ENCODE data around the gene SPC25.
"Not testable (repeated sequence)": the region's sequence is repeated elsewhere in the genome, so short reads cannot be mapped to it uniquely, and the experiment has no call there.

SPC25 gene

DNA sequence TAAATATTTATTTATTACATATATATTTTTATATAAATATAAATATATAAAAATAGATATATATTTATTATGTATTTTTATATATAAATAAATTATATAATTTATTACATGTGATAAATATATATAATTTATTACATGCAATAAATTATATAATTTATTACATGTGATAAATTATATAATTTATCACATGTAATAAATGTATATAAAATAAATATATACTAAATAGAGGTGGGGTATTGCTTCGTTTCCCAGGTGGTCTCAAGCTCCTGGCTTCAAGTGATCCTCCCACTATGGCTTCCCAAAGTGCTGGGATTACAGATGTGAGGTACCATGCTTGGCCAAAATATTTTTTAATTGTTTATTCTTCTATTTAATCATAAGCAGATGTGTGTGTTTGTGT is 7.2 kb upstream of the SPC25 start:
- H3K36me3 ChIP-seq (ENCODE audit: insufficient read depth, low read length): no peaks in the 10 kb centered on the region
- no peak overlapping the region for H3K4me3 ChIP-seq (ENCODE audit: low read depth in 1 of 2, low read length in 2 of 2)
- H3K4me1 ChIP-seq (ENCODE audit: insufficient read depth, low read length): no peaks in the 10 kb centered on the region
- no peak overlapping the region for H3K27ac ChIP-seq (ENCODE audit: low read depth, low read length)
- H3K9ac ChIP-seq (ENCODE audit: low read length): no peak overlapping the region
- no peaks in the 10 kb centered on the region for H3K27me3 ChIP-seq (ENCODE audit: control insufficient read depth in 1 of 2, insufficient read depth in 2 of 2, low read length in 2 of 2)
- no peaks in the 10 kb centered on the region for H3K9me3 ChIP-seq (ENCODE audit: low read length)

DNA sequence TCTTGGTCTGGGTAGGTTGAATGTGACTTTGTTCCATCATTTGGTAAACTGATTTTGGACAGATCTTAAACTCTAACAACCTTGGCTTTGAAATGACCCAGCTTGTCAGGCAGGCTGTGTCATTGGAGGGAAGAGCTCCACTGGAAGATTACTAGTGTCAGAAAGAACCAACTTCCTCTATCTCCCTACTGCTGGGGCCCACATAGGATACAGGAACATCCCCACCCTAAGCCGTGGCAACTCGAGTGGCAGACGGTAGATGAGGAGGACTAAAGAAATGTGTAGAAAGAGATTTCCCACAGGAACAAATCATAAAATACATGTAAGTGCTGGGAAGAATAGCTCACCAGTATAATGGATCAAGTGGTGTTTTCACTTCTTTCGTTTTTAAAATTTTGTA is 6.6 kb upstream of the SPC25 start:
- Histone ChIP-seq H3K9me3 (ENCODE audit: low read length) (no peaks in the 10 kb centered on the region), H3K9ac (ENCODE audit: low read length) (no peak overlapping the region)

DNA sequence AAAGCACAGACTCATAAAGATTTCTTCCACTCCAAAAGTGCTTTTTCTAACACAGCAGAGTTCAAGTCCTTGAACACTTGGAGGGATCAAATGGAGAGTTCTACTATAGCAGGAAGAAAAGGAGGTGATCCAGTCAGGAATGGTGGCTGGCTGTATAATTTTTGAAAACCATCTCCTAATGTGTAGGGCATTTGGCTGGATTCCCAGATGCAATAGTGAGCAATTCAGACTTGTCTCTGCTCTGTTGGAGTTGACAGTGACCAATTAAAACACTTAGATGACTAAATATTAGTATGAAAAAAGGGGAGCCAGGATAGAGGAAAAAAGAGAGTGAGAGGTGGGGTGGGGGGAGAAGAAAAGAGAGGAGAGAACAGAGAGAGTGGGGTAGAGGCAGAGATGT is 5.5 kb upstream of the SPC25 start:
- Histone ChIP-seq H3K27ac (ENCODE audit: low read depth, low read length) (no peak overlapping the region), H3K4me3 (ENCODE audit: low read depth in 1 of 2, low read length in 2 of 2) (no peak overlapping the region), H3K9me3 (ENCODE audit: low read length) (no peaks in the 10 kb centered on the region), H3K27me3 (ENCODE audit: control insufficient read depth in 1 of 2, insufficient read depth in 2 of 2, low read length in 2 of 2) (no peaks in the 10 kb centered on the region), H3K4me1 (ENCODE audit: insufficient read depth, low read length) (no peaks in the 10 kb centered on the region), H3K9ac (ENCODE audit: low read length) (no peak overlapping the region), H3K36me3 (ENCODE audit: insufficient read depth, low read length) (no peaks in the 10 kb centered on the region)

More for the DNA sequence above, 6.6 kb upstream of the SPC25 start:
- Histone ChIP-seq H3K36me3 (ENCODE audit: insufficient read depth, low read length) (no peaks in the 10 kb centered on the region), H3K27me3 (ENCODE audit: control insufficient read depth in 1 of 2, insufficient read depth in 2 of 2, low read length in 2 of 2) (no peaks in the 10 kb centered on the region), H3K4me1 (ENCODE audit: insufficient read depth, low read length) (no peaks in the 10 kb centered on the region), H3K27ac (ENCODE audit: low read depth, low read length) (no peak overlapping the region), H3K4me3 (ENCODE audit: low read depth in 1 of 2, low read length in 2 of 2) (no peak overlapping the region)

GRCh38 chr2:168894720-168895119 is 4.5 kb upstream of the SPC25 start:
- Histone ChIP-seq H3K27ac (ENCODE audit: low read depth, low read length) (no peak overlapping the region), H3K36me3 (ENCODE audit: insufficient read depth, low read length) (no peaks in the 10 kb centered on the region), H3K4me3 (ENCODE audit: low read depth in 1 of 2, low read length in 2 of 2) (no peak overlapping the region), H3K9me3 (ENCODE audit: low read length) (no peaks in the 10 kb centered on the region), H3K27me3 (ENCODE audit: control insufficient read depth in 1 of 2, insufficient read depth in 2 of 2, low read length in 2 of 2) (no peaks in the 10 kb centered on the region), H3K4me1 (ENCODE audit: insufficient read depth, low read length) (peaks cover 3% of the 10 kb centered on the region), H3K9ac (ENCODE audit: low read length) (no peak overlapping the region)

DNA sequence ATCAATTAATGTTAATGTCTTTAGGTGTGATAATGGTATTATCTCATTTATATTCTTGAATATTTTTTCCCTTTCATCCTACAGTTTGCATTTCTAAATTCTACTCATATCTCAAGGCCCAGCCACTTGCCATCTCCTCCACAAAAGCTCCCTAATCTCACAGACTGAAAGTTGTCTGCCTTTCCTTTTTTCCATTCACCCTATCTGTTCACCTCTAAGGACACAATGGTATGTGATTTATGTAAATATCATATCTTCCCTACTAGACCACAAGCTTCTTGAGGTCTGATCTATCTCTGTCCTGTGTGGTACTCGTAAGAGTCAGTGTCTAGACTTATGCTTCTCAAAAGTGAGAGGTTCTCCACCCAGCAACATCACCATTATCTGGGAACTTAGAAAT is 3.9 kb upstream of the SPC25 start:
- H3K27ac ChIP-seq (ENCODE audit: low read depth, low read length): no peak overlapping the region

GRCh38 chr2:168892327-168892726 is 2.1 kb upstream of the SPC25 start:
- no peaks in the 10 kb centered on the region for H3K27me3 ChIP-seq (ENCODE audit: control insufficient read depth in 1 of 2, insufficient read depth in 2 of 2, low read length in 2 of 2)
- H3K4me1 ChIP-seq (ENCODE audit: insufficient read depth, low read length): peaks cover 4% of the 10 kb centered on the region
- H3K9ac ChIP-seq (ENCODE audit: low read length): no peak overlapping the region
- H3K9me3 ChIP-seq (ENCODE audit: low read length): no peaks in the 10 kb centered on the region
- no peaks in the 10 kb centered on the region for H3K36me3 ChIP-seq (ENCODE audit: insufficient read depth, low read length)
- H3K4me3 ChIP-seq (ENCODE audit: low read depth in 1 of 2, low read length in 2 of 2): no peak overlapping the region
- H3K27ac ChIP-seq (ENCODE audit: low read depth, low read length): no peak overlapping the region

More for the DNA sequence above, 3.9 kb upstream of the SPC25 start:
- Histone ChIP-seq H3K36me3 (ENCODE audit: insufficient read depth, low read length) (no peaks in the 10 kb centered on the region), H3K4me3 (ENCODE audit: low read depth in 1 of 2, low read length in 2 of 2) (no peak overlapping the region), H3K9me3 (ENCODE audit: low read length) (no peaks in the 10 kb centered on the region), H3K9ac (ENCODE audit: low read length) (no peak overlapping the region), H3K4me1 (ENCODE audit: insufficient read depth, low read length) (peaks cover 4% of the 10 kb centered on the region), H3K27me3 (ENCODE audit: control insufficient read depth in 1 of 2, insufficient read depth in 2 of 2, low read length in 2 of 2) (no peaks in the 10 kb centered on the region)

DNA sequence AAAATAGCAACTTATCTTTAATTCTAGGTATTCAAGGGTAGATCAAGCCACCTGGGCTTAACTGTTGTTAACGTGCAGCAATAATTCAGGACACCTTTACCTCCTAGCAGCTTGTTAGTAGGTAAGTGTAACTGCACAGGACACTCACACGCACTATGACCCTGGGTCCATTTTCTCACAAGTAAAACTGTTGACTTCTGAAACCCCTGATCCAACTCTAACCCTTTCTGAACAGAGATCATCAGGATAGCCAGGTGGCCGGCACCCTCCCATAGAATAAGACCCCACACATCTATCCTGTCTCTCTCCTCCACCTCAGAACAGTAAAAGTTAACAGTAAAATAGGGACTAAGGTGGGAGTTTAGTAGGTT is 610 bp downstream of the SPC25 start:
- Histone ChIP-seq H3K9me3 (ENCODE audit: low read length) (no peaks in the 10 kb centered on the region), H3K4me3 (ENCODE audit: low read depth in 1 of 2, low read length in 2 of 2) (peak overlapping the region in 1 of 2 donors; percentile 53), H3K36me3 (ENCODE audit: insufficient read depth, low read length) (no peaks in the 10 kb centered on the region), H3K4me1 (ENCODE audit: insufficient read depth, low read length) (peaks cover 4% of the 10 kb centered on the region), H3K9ac (ENCODE audit: low read length) (no peak overlapping the region), H3K27me3 (ENCODE audit: control insufficient read depth in 1 of 2, insufficient read depth in 2 of 2, low read length in 2 of 2) (no peaks in the 10 kb centered on the region), H3K27ac (ENCODE audit: low read depth, low read length) (no peak overlapping the region)

GRCh38 chr2:168884975-168885374 is 5.3 kb downstream of the SPC25 start:
- Histone ChIP-seq H3K4me3 (ENCODE audit: low read depth in 1 of 2, low read length in 2 of 2) (no peak overlapping the region), H3K9ac (ENCODE audit: low read length) (no peak overlapping the region), H3K4me1 (ENCODE audit: insufficient read depth, low read length) (peaks cover 4% of the 10 kb centered on the region), H3K27ac (ENCODE audit: low read depth, low read length) (no peak overlapping the region), H3K36me3 (ENCODE audit: insufficient read depth, low read length) (no peaks in the 10 kb centered on the region), H3K9me3 (ENCODE audit: low read length) (no peaks in the 10 kb centered on the region), H3K27me3 (ENCODE audit: control insufficient read depth in 1 of 2, insufficient read depth in 2 of 2, low read length in 2 of 2) (no peaks in the 10 kb centered on the region)

- not testable (repeated sequence) for H3K4me3 ChIP-seq (ENCODE audit: low read depth in 1 of 2, low read length in 2 of 2); H3K4me1 ChIP-seq (ENCODE audit: insufficient read depth, low read length); H3K27ac ChIP-seq (ENCODE audit: low read depth, low read length); H3K36me3 ChIP-seq (ENCODE audit: insufficient read depth, low read length); H3K27me3 ChIP-seq (ENCODE audit: control insufficient read depth in 1 of 2, insufficient read depth in 2 of 2, low read length in 2 of 2); H3K9ac ChIP-seq (ENCODE audit: low read length); H3K9me3 ChIP-seq (ENCODE audit: low read length)
These were observed 8.1 kb downstream of the SPC25 start for GRCh38 chr2:168882163-168882562.

DNA sequence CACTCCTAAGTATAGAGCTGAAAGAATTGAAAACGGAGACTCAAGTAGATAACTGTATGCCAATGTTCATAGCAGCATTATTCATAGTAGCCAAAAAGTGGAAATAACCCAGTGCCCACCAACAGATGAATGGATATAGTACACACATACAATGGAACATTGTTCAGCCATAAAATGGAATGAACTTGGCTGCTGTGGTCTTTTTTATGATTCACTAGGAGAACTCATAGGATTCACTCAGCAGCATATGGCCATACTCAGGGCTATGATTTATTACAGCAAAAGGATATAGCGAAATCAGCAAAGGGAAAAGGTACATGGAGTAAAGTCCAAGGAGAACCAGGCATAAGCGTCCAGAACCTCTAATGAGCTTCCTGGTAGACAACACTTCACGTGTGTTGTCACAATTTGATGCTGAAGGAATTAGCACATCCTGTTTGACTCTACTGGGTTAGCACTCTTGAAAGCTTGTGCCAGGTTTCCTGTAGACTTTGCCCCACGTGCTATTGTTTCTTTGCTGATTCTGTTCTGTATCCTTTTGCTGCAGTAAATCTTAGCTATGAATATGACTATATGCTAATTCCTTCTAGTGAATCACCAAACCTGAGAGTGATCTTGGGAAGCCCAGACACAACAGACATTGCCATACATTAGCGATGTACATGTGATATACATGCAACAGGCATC is 15.7 kb downstream of the SPC25 start:
- no peaks in the 10 kb centered on the region for H3K4me1 ChIP-seq (ENCODE audit: insufficient read depth, low read length)
- H3K27me3 ChIP-seq (ENCODE audit: control insufficient read depth in 1 of 2, insufficient read depth in 2 of 2, low read length in 2 of 2): no peaks in the 10 kb centered on the region
- no peak overlapping the region for H3K27ac ChIP-seq (ENCODE audit: low read depth, low read length)
- H3K36me3 ChIP-seq (ENCODE audit: insufficient read depth, low read length): no peaks in the 10 kb centered on the region
- H3K9me3 ChIP-seq (ENCODE audit: low read length): no peaks in the 10 kb centered on the region
- H3K4me3 ChIP-seq (ENCODE audit: low read depth in 1 of 2, low read length in 2 of 2): no peak overlapping the region
- no peak overlapping the region for H3K9ac ChIP-seq (ENCODE audit: low read length)

DNA sequence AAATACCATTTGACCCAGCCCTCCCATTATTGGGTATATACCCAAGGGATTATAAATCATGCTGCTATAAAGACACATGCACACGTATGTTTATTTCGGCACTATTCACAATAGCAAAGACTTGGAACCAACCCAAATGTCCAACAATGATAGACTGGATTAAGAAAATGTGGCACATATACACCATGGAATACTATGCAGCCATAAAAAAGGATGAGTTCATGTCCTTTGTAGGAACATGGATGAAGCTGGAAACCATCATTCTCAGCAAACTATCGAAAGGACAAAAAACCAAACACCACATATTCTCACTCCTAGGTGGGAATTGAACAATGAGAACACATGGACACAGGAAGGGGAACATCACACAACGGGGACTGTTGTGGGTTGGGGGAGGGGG is 19.4 kb downstream of the SPC25 start:
- not testable (repeated sequence) for H3K9me3 ChIP-seq (ENCODE audit: low read length); H3K9ac ChIP-seq (ENCODE audit: low read length); H3K27me3 ChIP-seq (ENCODE audit: control insufficient read depth in 1 of 2, insufficient read depth in 2 of 2, low read length in 2 of 2); H3K27ac ChIP-seq (ENCODE audit: low read depth, low read length); H3K36me3 ChIP-seq (ENCODE audit: insufficient read depth, low read length); H3K4me1 ChIP-seq (ENCODE audit: insufficient read depth, low read length); H3K4me3 ChIP-seq (ENCODE audit: low read depth in 1 of 2, low read length in 2 of 2)

GRCh38 chr2:168870369-168870768 is 19.9 kb downstream of the SPC25 start:
- H3K27ac ChIP-seq (ENCODE audit: low read depth, low read length); H3K9ac ChIP-seq (ENCODE audit: low read length); H3K4me1 ChIP-seq (ENCODE audit: insufficient read depth, low read length); H3K36me3 ChIP-seq (ENCODE audit: insufficient read depth, low read length); H3K27me3 ChIP-seq (ENCODE audit: control insufficient read depth in 1 of 2, insufficient read depth in 2 of 2, low read length in 2 of 2); H3K4me3 ChIP-seq (ENCODE audit: low read depth in 1 of 2, low read length in 2 of 2); H3K9me3 ChIP-seq (ENCODE audit: low read length): not testable (repeated sequence)
